Omental fat pad (tissue), 4 donors: ENCODE results near the gene SLC25A21. TPM values are rescaled to one million over a fixed set of nuclear protein-coding genes. Genes with fewer than 3 reads are reported as not detected.
"Not testable (repeated sequence)": the region's sequence is repeated elsewhere in the genome, so short reads cannot be mapped to it uniquely, and the experiment has no call there.

Source experiments
- ATAC-seq: fragments of 150-250 bp; one replicate; pipeline ENCODE4 v1.9.1; 2016; ENCODE audit warnings: mild to moderate bottlenecking, moderate library complexity; ENCODE audit not compliant: low FRiP score
- DNase-seq: peaks from one replicate; pipeline ENCODE4 v3.0.0-alpha.2; 2019; ENCODE audit warnings: low spot score
- CTCF ChIP-seq, 3 donors: fragments of 450-650 bp; IDR thresholded peaks; one replicate each; pipeline ENCODE4 v1.5.1; 2016 to 2017; ENCODE audit warnings: antibody characterized with exemption in 3 of 3, mild to moderate bottlenecking in 3 of 3, moderate library complexity in 2 of 3
- total RNA-seq, 4 donors: library from RNA; depleted of rRNA; stranded (reverse); fragments of >200 nt; gene quantifications; one replicate each; pipeline ENCODE4 v1.1.0, GENCODE V29; 2016

The SLC25A21 gene
- total RNA-seq, 4 donors from 2014 or later = 0.38 to 1.4 TPM; not detected in 2

GRCh38 chr14:36816481-36816880 is 355.9 kb downstream of the SLC25A21 start:
- ATAC-seq = no peak
- TF ChIP-seq CTCF (IDR thresholded peaks at IDR 0.05) = no peak
- DNase-seq = no peak

- ATAC-seq, DNase-seq: not testable (repeated sequence)
These were observed 357.6 kb downstream of the SLC25A21 start for GRCh38 chr14:36814783-36815182.

GRCh38 chr14:36810209-36810608 is 362.2 kb downstream of the SLC25A21 start:
- no peak for DNase-seq
- TF ChIP-seq CTCF (IDR thresholded peaks at IDR 0.05) = no peak
- no peak for ATAC-seq

GRCh38 chr14:36807727-36808126 is 364.7 kb downstream of the SLC25A21 start:
- no peak for TF ChIP-seq CTCF (IDR thresholded peaks at IDR 0.05)
- ATAC-seq (no peak), DNase-seq (no peak)

- no peak for TF ChIP-seq CTCF (IDR thresholded peaks at IDR 0.05)
- DNase-seq = no peak
- ATAC-seq = peak; percentile 82
These were observed 367.3 kb downstream of the SLC25A21 start for GRCh38 chr14:36805131-36805559.

GRCh38 chr14:36797634-36798033 is 374.8 kb downstream of the SLC25A21 start:
- ATAC-seq (no peak), DNase-seq (no peak)
- no peak for TF ChIP-seq CTCF (IDR thresholded peaks at IDR 0.05)

- TF ChIP-seq CTCF (IDR thresholded peaks at IDR 0.05) = no peak
- no peak for DNase-seq
- ATAC-seq = no peak
These were observed 381.0 kb downstream of the SLC25A21 start for GRCh38 chr14:36791402-36791801.

- ATAC-seq (no peak), DNase-seq (no peak)
- TF ChIP-seq CTCF (IDR thresholded peaks at IDR 0.05) = no peak
These were observed 386.9 kb downstream of the SLC25A21 start for GRCh38 chr14:36785511-36785910.
